NCI-H1417 treated with DMSO at 0.1 percent for 48 hours (cell line): Measurements from ENCODE around the gene FIGNL2.

Experiments used
- DNase-seq: peaks from one replicate; lab custom pipeline; 2025; lab: John Stamatoyannopoulos, UW

The FIGNL2 gene

GRCh38 chr12:51855586-51856428 is 7.3 kb upstream of the FIGNL2 start:
- no peak for DNase-seq

GRCh38 chr12:51852404-51853137 is 4.1 kb upstream of the FIGNL2 start:
- DNase-seq, result no peak

GRCh38 chr12:51851413-51852124 is 3.1 kb upstream of the FIGNL2 start:
- no peak for DNase-seq

GRCh38 chr12:51850965-51851299 is 2.4 kb upstream of the FIGNL2 start:
- DNase-seq, result no peak

GRCh38 chr12:51850081-51850964 is 1.8 kb upstream of the FIGNL2 start:
- no peak for DNase-seq

- DNase-seq, result no peak
Measured at GRCh38 chr12:51848841-51849735, 570 bp upstream of the FIGNL2 start.

- no peak for DNase-seq
Measured at GRCh38 chr12:51847643-51848325, 734 bp downstream of the FIGNL2 start.

- DNase-seq, result no peak
Measured at GRCh38 chr12:51846911-51847642, 1.4 kb downstream of the FIGNL2 start.

- no peak for DNase-seq
Measured at GRCh38 chr12:51846271-51846691, 2.2 kb downstream of the FIGNL2 start.

GRCh38 chr12:51845482-51845881 is 3.0 kb downstream of the FIGNL2 start:
- DNase-seq, result no peak

- DNase-seq, result no peak
Measured at GRCh38 chr12:51844854-51845253, 3.7 kb downstream of the FIGNL2 start.

GRCh38 chr12:51841727-51842126 is 6.8 kb downstream of the FIGNL2 start:
- no peak for DNase-seq

GRCh38 chr12:51840966-51841365 is 7.6 kb downstream of the FIGNL2 start:
- DNase-seq, result no peak

GRCh38 chr12:51839310-51839947 is 9.1 kb downstream of the FIGNL2 start:
- DNase-seq, result no peak

- no peak for DNase-seq
Measured at GRCh38 chr12:51838762-51839161, 9.8 kb downstream of the FIGNL2 start.

- DNase-seq, result no peak
Measured at GRCh38 chr12:51838036-51838435, 10.5 kb downstream of the FIGNL2 start.

- no peak for DNase-seq
Measured at GRCh38 chr12:51837286-51837685, 11.2 kb downstream of the FIGNL2 start.

GRCh38 chr12:51836827-51837173 is 11.7 kb downstream of the FIGNL2 start:
- DNase-seq, result no peak
